Stimulated activated CD8-positive, alpha-beta memory T cell treated with anti-CD3 and anti-CD28 coated beads, Interleukin-12 subunit alpha, Interleukin-12 subunit beta, amount 100 ng/mL, for 24 hours (primary cell): ENCODE measurements around the gene MIA.
"Not testable (repeated sequence)": the region's sequence is repeated elsewhere in the genome, so short reads cannot be mapped to it uniquely, and the experiment has no call there.

Experiments used
- DNase-seq: peaks from one replicate; pipeline ENCODE4 v3.0.0-alpha.2; 2020; ENCODE audit errors: extremely low read depth

Gene MIA

GRCh38 chr19:40780582-40780981 is 5.3 kb downstream of the MIA start:
- no peak for DNase-seq

GRCh38 chr19:40781140-40781539 is 5.8 kb downstream of the MIA start:
- DNase-seq = no peak

- no peak for DNase-seq
Measured at GRCh38 chr19:40783711-40784110, 8.4 kb downstream of the MIA start.

GRCh38 chr19:40784146-40784545 is 8.8 kb downstream of the MIA start:
- not testable (repeated sequence) for DNase-seq

GRCh38 chr19:40785526-40785925 is 10.2 kb downstream of the MIA start:
- DNase-seq = no peak

GRCh38 chr19:40786060-40787037 is 11.0 kb downstream of the MIA start:
- DNase-seq = no peak

GRCh38 chr19:40791349-40791748 is 16.0 kb downstream of the MIA start:
- DNase-seq = no peak

GRCh38 chr19:40791996-40792395 is 16.7 kb downstream of the MIA start:
- no peak for DNase-seq

GRCh38 chr19:40797166-40797962 is 22.0 kb downstream of the MIA start:
- DNase-seq = no peak

- DNase-seq = no peak
Measured at GRCh38 chr19:40797963-40798682, 22.8 kb downstream of the MIA start.

- peak; percentile 100 for DNase-seq
Measured at GRCh38 chr19:40798683-40799557, 23.6 kb downstream of the MIA start, which contains the start of gene EGLN2. EGLN2 (plus strand) TSS chr19:40799191; CDS start chr19:40800573, 1,382 bp downstream.

- no peak for DNase-seq
Measured at GRCh38 chr19:40799558-40800338, 24.4 kb downstream of the MIA start.

- no peak for DNase-seq
Measured at GRCh38 chr19:40800339-40800996, 25.1 kb downstream of the MIA start.

- DNase-seq = no peak
Measured at GRCh38 chr19:40800997-40801377, 25.7 kb downstream of the MIA start.

- DNase-seq = no peak
Measured at GRCh38 chr19:40801426-40802299, 26.3 kb downstream of the MIA start.

GRCh38 chr19:40802300-40803169 is 27.2 kb downstream of the MIA start:
- DNase-seq = no peak

- DNase-seq = no peak
Measured at GRCh38 chr19:40803170-40803856, 28.0 kb downstream of the MIA start.
